OCI-LY3 (cell line): ENCODE results near the gene RPL9.
A peak's percentile ranks its signal among the peaks of the same experiment; 100 is the strongest.

Experiments used
- H2AFZ ChIP-seq: fragments of 200-600, 300-600 bp; shearing (Covaris generic); 2 replicates; pipeline ENCODE4 v1.6.0; 2014; ENCODE audit warnings: antibody characterized with exemption, low read depth, low read length
- H3K27ac ChIP-seq: fragments of 200-600, 300-600 bp; sonication (generic); 2 replicates; pipeline ENCODE4 v1.5.1; 2014; ENCODE audit warnings: mild to moderate bottlenecking, low read length, moderate library complexity, mixed read lengths
- H3K27me3 ChIP-seq: fragments of 200-600, 300-600 bp; sonication (generic); 2 replicates; pipeline ENCODE4 v1.6.1; 2014; ENCODE audit warnings: low read depth, low read length, mixed read lengths
- H3K36me3 ChIP-seq: fragments of 200-600, 300-600 bp; sonication (generic); replicated peaks from 2 replicates; pipeline ENCODE3; 2014; ENCODE audit warnings: low read depth, low read length, mixed read lengths
- H3K4me1 ChIP-seq: fragments of 300-600, 200-600 bp; sonication (generic); 2 replicates; pipeline ENCODE4 v1.6.1; 2014; ENCODE audit warnings: low read length, mixed read lengths
- H3K4me2 ChIP-seq: fragments of 200-600, 300-600 bp; sonication (generic); 2 replicates; pipeline ENCODE4 v1.6.1; 2014; ENCODE audit warnings: low read length, mixed read lengths
- H3K4me3 ChIP-seq: fragments of 300-600, 200-600 bp; sonication (generic); 2 replicates; pipeline ENCODE4 v1.5.1; 2014; ENCODE audit warnings: antibody characterized with exemption, mild to moderate bottlenecking, low read length, moderate library complexity
- H3K79me2 ChIP-seq: fragments of 300-600, 200-600 bp; shearing (Covaris generic); 2 replicates; pipeline ENCODE4 v1.6.1; 2014; ENCODE audit warnings: mild to moderate bottlenecking, low read length, mixed read lengths
- H3K9ac ChIP-seq: fragments of 300-600, 200-600 bp; shearing (Covaris generic); 2 replicates; pipeline ENCODE4 v1.6.0; 2014; ENCODE audit warnings: mild to moderate bottlenecking, low read length, moderate library complexity
- H3K9me3 ChIP-seq: fragments of 200-600, 300-600 bp; shearing (Covaris generic); 2 replicates; pipeline ENCODE4 v1.6.1; 2014; ENCODE audit warnings: low read length, mixed read lengths; ENCODE audit not compliant: insufficient read depth
- H4K20me1 ChIP-seq: fragments of 200-600, 300-600 bp; sonication (generic); 2 replicates; pipeline ENCODE4 v1.6.1; 2016; ENCODE audit warnings: low read length, mixed read lengths; ENCODE audit not compliant: insufficient read depth
- EZH2phosphoT487 ChIP-seq: fragments of 200-600 bp; shearing (Covaris generic); IDR thresholded peaks from 2 replicates; pipeline ENCODE4 v1.6.1; 2018; ENCODE audit warnings: antibody characterized with exemption, mixed run types, low read depth
- TF ChIP-seq, protein P1 (sequence below): fragments of 200-600, 300-600 bp; sonication (generic); IDR thresholded peaks from 2 replicates; pipeline ENCODE4 v1.5.1; 2014; ENCODE audit warnings: antibody characterized with exemption, low read length, low read depth

The RPL9 gene

DNA sequence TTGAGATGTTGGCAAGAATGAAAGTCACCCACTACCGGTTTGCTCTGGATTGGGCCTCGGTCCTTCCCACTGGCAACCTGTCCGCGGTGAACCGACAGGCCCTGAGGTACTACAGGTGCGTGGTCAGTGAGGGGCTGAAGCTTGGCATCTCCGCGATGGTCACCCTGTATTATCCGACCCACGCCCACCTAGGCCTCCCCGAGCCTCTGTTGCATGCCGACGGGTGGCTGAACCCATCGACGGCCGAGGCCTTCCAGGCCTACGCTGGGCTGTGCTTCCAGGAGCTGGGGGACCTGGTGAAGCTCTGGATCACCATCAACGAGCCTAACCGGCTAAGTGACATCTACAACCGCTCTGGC lies 12.3 kb downstream of the RPL9 start:
- no peak overlapping the region for H2AFZ ChIP-seq
- H3K27me3 ChIP-seq, result no peaks in the 10 kb centered on the region
- H3K4me2 ChIP-seq, result no peak overlapping the region
- H3K9ac ChIP-seq, result no peak overlapping the region
- H3K27ac ChIP-seq, result no peak overlapping the region
- TF ChIP-seq EZH2phosphoT487, result no peak
- TF ChIP-seq, protein P1, sequence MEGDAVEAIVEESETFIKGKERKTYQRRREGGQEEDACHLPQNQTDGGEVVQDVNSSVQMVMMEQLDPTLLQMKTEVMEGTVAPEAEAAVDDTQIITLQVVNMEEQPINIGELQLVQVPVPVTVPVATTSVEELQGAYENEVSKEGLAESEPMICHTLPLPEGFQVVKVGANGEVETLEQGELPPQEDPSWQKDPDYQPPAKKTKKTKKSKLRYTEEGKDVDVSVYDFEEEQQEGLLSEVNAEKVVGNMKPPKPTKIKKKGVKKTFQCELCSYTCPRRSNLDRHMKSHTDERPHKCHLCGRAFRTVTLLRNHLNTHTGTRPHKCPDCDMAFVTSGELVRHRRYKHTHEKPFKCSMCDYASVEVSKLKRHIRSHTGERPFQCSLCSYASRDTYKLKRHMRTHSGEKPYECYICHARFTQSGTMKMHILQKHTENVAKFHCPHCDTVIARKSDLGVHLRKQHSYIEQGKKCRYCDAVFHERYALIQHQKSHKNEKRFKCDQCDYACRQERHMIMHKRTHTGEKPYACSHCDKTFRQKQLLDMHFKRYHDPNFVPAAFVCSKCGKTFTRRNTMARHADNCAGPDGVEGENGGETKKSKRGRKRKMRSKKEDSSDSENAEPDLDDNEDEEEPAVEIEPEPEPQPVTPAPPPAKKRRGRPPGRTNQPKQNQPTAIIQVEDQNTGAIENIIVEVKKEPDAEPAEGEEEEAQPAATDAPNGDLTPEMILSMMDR, result no peak
- peaks cover 39% of the 10 kb centered on the region for H3K36me3 ChIP-seq
- H4K20me1 ChIP-seq, result peaks cover 13% of the 10 kb centered on the region; the same call in 1 of the 2 replicates
- H3K4me3 ChIP-seq, result no peak overlapping the region
- no peaks in the 10 kb centered on the region for H3K4me1 ChIP-seq
- no peaks in the 10 kb centered on the region for H3K79me2 ChIP-seq
- no peaks in the 10 kb centered on the region for H3K9me3 ChIP-seq

DNA sequence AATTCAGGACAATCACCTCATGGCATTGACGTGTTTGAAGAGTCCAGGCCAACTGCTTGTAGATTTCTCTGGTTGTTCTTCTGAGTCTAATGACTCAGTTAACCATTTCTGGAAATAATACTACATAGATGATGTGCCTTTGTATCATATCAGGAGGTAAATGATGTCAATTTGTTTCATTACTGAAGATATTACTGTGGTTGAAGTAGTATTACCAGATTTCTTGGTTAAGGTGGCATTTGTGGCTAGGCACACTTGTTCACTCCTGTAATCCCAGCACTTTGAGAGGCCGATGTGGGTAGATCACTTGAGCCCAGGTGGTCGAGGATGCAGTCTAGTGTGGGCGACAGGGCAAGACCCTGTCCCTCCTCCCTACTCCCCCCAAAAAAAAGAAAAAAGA lies 15.7 kb downstream of the RPL9 start:
- Histone ChIP-seq H3K4me3 (no peak overlapping the region), H3K79me2 (no peaks in the 10 kb centered on the region)
- TF ChIP-seq EZH2phosphoT487, result no peak
- TF ChIP-seq, protein P1, result no peak

DNA sequence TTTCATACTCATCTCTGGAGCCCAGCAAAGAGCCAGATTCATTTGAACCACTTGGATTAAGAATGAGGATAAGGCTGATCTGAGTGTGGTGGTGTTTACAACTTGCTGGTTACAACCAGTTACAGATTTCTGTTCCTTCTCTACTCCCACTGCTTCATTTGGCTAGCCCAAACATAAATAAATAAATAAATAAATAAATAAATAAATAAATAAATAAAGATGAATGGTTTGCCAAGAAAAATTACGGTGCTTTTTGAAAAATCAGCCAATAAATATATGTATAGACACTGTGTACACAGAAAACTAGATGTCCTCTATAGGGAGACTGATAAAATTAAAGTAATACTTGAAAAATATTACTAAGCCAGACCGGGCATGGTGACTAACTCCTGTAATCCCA lies 17.1 kb downstream of the RPL9 start:
- H3K4me1 ChIP-seq, result no peaks in the 10 kb centered on the region
- H4K20me1 ChIP-seq, result no peaks in the 10 kb centered on the region
- H3K27ac ChIP-seq, result no peak overlapping the region
- H3K4me2 ChIP-seq, result no peak overlapping the region
- no peak overlapping the region for H3K4me3 ChIP-seq
- H3K27me3 ChIP-seq, result 0 out of 2 replicates have a peak, but pooled peaks cover 2% of the 10 kb centered on the region
- no peaks in the 10 kb centered on the region for H3K9me3 ChIP-seq
- TF ChIP-seq, protein P1, result no peak
- no peak for TF ChIP-seq EZH2phosphoT487
- no peaks in the 10 kb centered on the region for H3K79me2 ChIP-seq
- peaks cover 1% of the 10 kb centered on the region for H3K36me3 ChIP-seq
- no peak overlapping the region for H2AFZ ChIP-seq
- no peak overlapping the region for H3K9ac ChIP-seq

More for the DNA sequence above, 15.7 kb downstream of the RPL9 start:
- H3K4me1 ChIP-seq, result no peaks in the 10 kb centered on the region
- no peak overlapping the region for H3K27ac ChIP-seq
- H3K4me2 ChIP-seq, result no peak overlapping the region
- no peaks in the 10 kb centered on the region; the same call in 1 of the 2 replicates for H4K20me1 ChIP-seq
- H3K27me3 ChIP-seq, result no peaks in the 10 kb centered on the region
- no peaks in the 10 kb centered on the region for H3K9me3 ChIP-seq
- peaks cover 14% of the 10 kb centered on the region for H3K36me3 ChIP-seq
- H2AFZ ChIP-seq, result no peak overlapping the region
- no peak overlapping the region for H3K9ac ChIP-seq

DNA sequence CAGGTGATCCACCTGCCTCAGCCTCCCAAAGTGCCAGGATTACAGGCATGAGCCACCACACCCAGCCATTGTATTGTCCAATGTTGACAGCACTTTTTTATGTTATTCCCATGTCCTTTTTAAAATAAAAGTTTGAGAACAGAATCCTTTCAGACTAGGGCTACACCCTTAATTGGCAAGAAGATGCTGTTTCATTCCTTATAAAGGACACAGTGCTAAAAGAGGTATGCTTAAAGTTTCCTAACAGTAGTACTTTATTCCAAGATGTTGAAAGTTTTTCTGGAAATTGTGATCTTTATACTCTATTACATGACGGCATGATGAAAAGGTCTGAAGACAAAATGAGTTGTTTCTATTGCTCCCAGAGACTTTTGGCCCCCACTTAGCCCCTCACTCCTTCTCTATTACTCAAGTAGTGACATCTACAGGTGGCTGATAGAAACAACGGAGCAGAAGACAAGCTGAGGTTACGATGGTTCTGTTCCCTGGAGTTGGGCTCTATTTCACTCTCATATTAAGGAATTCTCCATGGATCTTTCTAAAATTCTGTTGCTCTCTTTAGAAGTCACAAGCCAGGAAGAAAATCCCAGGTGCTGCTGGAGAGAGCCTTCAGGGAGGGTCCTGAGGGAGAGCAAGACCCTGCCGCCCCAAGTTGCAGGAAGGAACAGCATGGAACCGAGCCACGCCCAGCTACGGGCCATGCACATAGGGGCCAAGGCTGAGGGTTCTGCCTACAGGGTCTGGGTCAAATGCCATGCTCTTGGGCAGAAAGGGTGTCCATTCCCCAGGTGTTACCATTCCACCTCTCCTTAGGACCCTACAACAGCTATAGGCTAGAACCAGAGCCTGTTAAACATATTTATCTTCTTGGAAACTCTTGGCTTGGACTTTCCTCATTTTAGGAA lies 22.8 kb downstream of the RPL9 start:
- Histone ChIP-seq H3K36me3 (no peaks in the 10 kb centered on the region), H3K27ac (no peak overlapping the region), H3K4me1 (peaks cover 6% of the 10 kb centered on the region), H4K20me1 (no peaks in the 10 kb centered on the region), H3K9me3 (no peaks in the 10 kb centered on the region), H3K9ac (no peak overlapping the region), H3K79me2 (no peaks in the 10 kb centered on the region), H2AFZ (peak overlapping the region; percentile 88), H3K27me3 (0 out of 2 replicates have a peak, but pooled peaks cover 2% of the 10 kb centered on the region), H3K4me2 (peak overlapping the region; percentile 89), H3K4me3 (peak overlapping the region; percentile 73)
- TF ChIP-seq EZH2phosphoT487, result no peak
- TF ChIP-seq, protein P1, result peak; percentile 74
